Lung (tissue), 12 donors: ENCODE results near the gene HCAR3. TPM values are rescaled to one million over a fixed set of nuclear protein-coding genes. Genes with fewer than 3 reads are reported as not detected.

Source experiments
- ATAC-seq: fragments of 200-7000 bp; cut with Tn5 transposase; one replicate; pipeline ENCODE4 v1.9.1; 2020; ENCODE audit warnings: moderate number of reproducible peaks; ENCODE audit not compliant: insufficient read depth, low FRiP score
- DNase-seq, 3 donors: peaks; one replicate each; pipeline ENCODE4 v3.0.0-alpha.2; 2013 to 2017
- H3K27ac ChIP-seq, 2 donors: one replicate each; pipeline ENCODE4 v1.5.1; 2013; ENCODE audit warnings: mild to moderate bottlenecking in 2 of 2, moderate library complexity in 2 of 2, control low read depth in 1 of 2, inconsistent platforms in 1 of 2, low read depth in 1 of 2, low read length in 1 of 2
- H3K27me3 ChIP-seq, 3 donors: one replicate each; pipeline ENCODE4 v1.5.1; 2013; ENCODE audit warnings: low read length in 2 of 3; ENCODE audit not compliant: control insufficient read depth in 3 of 3, insufficient read depth in 3 of 3
- H3K36me3 ChIP-seq, 4 donors: one replicate each; pipeline ENCODE4 v1.5.1; 2013; ENCODE audit warnings: low read length in 4 of 4, mild to moderate bottlenecking in 1 of 4, moderate library complexity in 1 of 4; ENCODE audit not compliant: control insufficient read depth in 4 of 4, insufficient read depth in 4 of 4
- H3K4me1 ChIP-seq, 5 donors: one replicate each; pipeline ENCODE4 v1.5.1; 2013; ENCODE audit warnings: low read length in 5 of 5, mild to moderate bottlenecking in 2 of 5, moderate library complexity in 1 of 5; ENCODE audit not compliant: control insufficient read depth in 5 of 5, insufficient read depth in 5 of 5
- H3K4me3 ChIP-seq: one replicate; pipeline ENCODE4 v1.5.1; 2013; ENCODE audit warnings: mild to moderate bottlenecking, control low read depth, moderate library complexity
- H3K9ac ChIP-seq, 2 donors: one replicate each; pipeline ENCODE4 v1.5.1; 2013; ENCODE audit warnings: low read length in 2 of 2, control low read depth in 1 of 2; ENCODE audit not compliant: insufficient read depth in 1 of 2
- H3K9me3 ChIP-seq, 4 donors: one replicate each; pipeline ENCODE4 v1.5.1; 2013; ENCODE audit warnings: low read length in 3 of 4, mild to moderate bottlenecking in 1 of 4, moderate library complexity in 1 of 4; ENCODE audit not compliant: control insufficient read depth in 4 of 4, insufficient read depth in 3 of 4
- CTCF ChIP-seq: IDR thresholded peaks from 2 replicates; pipeline ENCODE4 v1.5.1; 2012; ENCODE audit warnings: mild to moderate bottlenecking; ENCODE audit errors: control extremely low read depth, extremely low read depth
- WGBS, 2 donors: extraction: QIAGEN DNeasy Blood & Tissue Kit; methylation state at CpG; one replicate each; pipeline ENCODE4 v1.1.7; 2013; 5-methylcytosine and 5-hydroxymethylcytosine counted together
- polyA plus RNA-seq, 2 donors: library from polyadenylated mRNA; stranded (reverse); fragments of 200-250 nt; gene quantifications; one replicate each; pipeline ENCODE4 v1.2.1, GENCODE V29; 2013
- total RNA-seq, 2 donors: library from RNA; depleted of rRNA in 1 of 2; stranded (reverse); fragments of >200 nt in 1 of 2; gene quantifications; one replicate each; pipeline ENCODE4 v1.2.1, GENCODE V29; 2014 to 2021
- donor health status: control.
- donor health status: control.
- donor health status: Bipolar disorder and iron deficiency.
- donor health status: healthy.
- donor health status: DM: yes; HTN: yes; CAD: no.

Gene HCAR3
- total and polyA plus RNA-seq, 4 donors: 0.47 to 52.6 (median 6.4) TPM

GRCh38 chr12:122725452-122726079 is 9.0 kb upstream of the HCAR3 start:
- DNase-seq (no peak), ATAC-seq (no peak)
- 60 to 76% methylated on average over 6 of the region's 6 CpGs for WGBS, 2 donors
- no peak overlapping the region for H3K27ac ChIP-seq
- peaks cover 0 to 4% (median 0%) of the 10 kb centered on the region in 5 donors for H3K4me1 ChIP-seq
- no peak for TF ChIP-seq CTCF
- no peak overlapping the region for H3K4me3 ChIP-seq
- H3K9me3 ChIP-seq: no peaks in the 10 kb centered on the region
- H3K27me3 ChIP-seq: no peaks in the 10 kb centered on the region
- H3K36me3 ChIP-seq: no peaks in the 10 kb centered on the region
- no peak overlapping the region for H3K9ac ChIP-seq

GRCh38 chr12:122724641-122725243 is 8.1 kb upstream of the HCAR3 start:
- Histone ChIP-seq H3K4me1 (peaks cover 0 to 4% (median 0%) of the 10 kb centered on the region in 5 donors), H3K9me3 (no peaks in the 10 kb centered on the region), H3K27me3 (no peaks in the 10 kb centered on the region), H3K36me3 (no peaks in the 10 kb centered on the region), H3K9ac (no peak overlapping the region), H3K4me3 (no peak overlapping the region), H3K27ac (no peak overlapping the region)
- TF ChIP-seq CTCF: no peak
- ATAC-seq (no peak), DNase-seq (no peak)
- WGBS, 2 donors: 91 to 97% methylated on average over 12 of the region's 12 CpGs

- Histone ChIP-seq H3K4me1 (peaks cover 0 to 4% (median 0%) of the 10 kb centered on the region in 5 donors), H3K36me3 (no peaks in the 10 kb centered on the region), H3K9ac (no peak overlapping the region), H3K27ac (no peak overlapping the region), H3K27me3 (no peaks in the 10 kb centered on the region), H3K4me3 (no peak overlapping the region), H3K9me3 (no peaks in the 10 kb centered on the region)
- 13 to 44% methylated on average over 1 of the region's 1 CpG for WGBS, 2 donors
- DNase-seq: no peak
- no peak for TF ChIP-seq CTCF
- ATAC-seq: no peak
These were observed 5.8 kb upstream of the HCAR3 start for GRCh38 chr12:122722387-122722786.
